GM12878 (cell line): ENCODE data around the gene OR2H1. TPM values are rescaled to one million over a fixed set of nuclear protein-coding genes. Genes with fewer than 3 reads are reported as not detected.

Experiments
- ATAC-seq: fragments of 200-7000 bp; cut with Tn5 transposase; 3 replicates; pipeline ENCODE4 v1.9.1; 2020; ENCODE audit warnings: mild to moderate bottlenecking, moderate library complexity
- BruUV-seq: library from RNA; stranded (reverse); fragments of 400-500 nt; replicated peaks from 2 replicates; lab custom pipeline; 2021; lab: Mats Ljungman, UMichigan
- CTCF ChIA-PET: fragments of 300-600 bp; sonication (Branson Sonifier 250); formaldehyde crosslinking; extraction: SDS; loops from one replicate; lab custom pipeline; 2021; ENCODE audit warnings: inconsistent platforms; lab: Yijun Ruan, JAX
- POLR2A ChIA-PET: fragments of 350-600 bp; formaldehyde crosslinking; extraction: SDS; loops from one replicate; lab custom pipeline; 2021; ENCODE audit warnings: inconsistent platforms; lab: Charles Lee
- RAD21 ChIA-PET: fragments of 300-600 bp; sonication (Branson Sonifier 250); formaldehyde crosslinking; loops from one replicate; lab custom pipeline; 2023; ENCODE audit warnings: antibody characterized with exemption; ENCODE audit not compliant: unreplicated experiment; lab: Charles Lee
- SMC1A ChIA-PET: fragments of 300-600 bp; sonication (Branson Sonifier 250); formaldehyde crosslinking; loops from one replicate; lab custom pipeline; 2023; ENCODE audit not compliant: unreplicated experiment, uncharacterized antibody; lab: Charles Lee
- DNase-seq: peaks from one replicate; pipeline ENCODE4 v3.0.0-alpha.2; 2011; ENCODE audit warnings: low read depth, low spot score
- FAIRE-seq: peaks from 3 replicates; lab custom pipeline; 2011; peaks lifted over from hg19 to GRCh38; lab: Jason Lieb, UNC
- H2AFZ ChIP-seq: 2 replicates; pipeline ENCODE4 v1.6.0; 2011; ENCODE audit warnings: low read depth, low read length, control low read depth; ENCODE audit not compliant: control insufficient read depth
- H3K27ac ChIP-seq: 2 replicates; pipeline ENCODE4 v1.5.1; 2011; ENCODE audit warnings: control low read depth; ENCODE audit not compliant: control insufficient read depth, insufficient read depth
- H3K27me3 ChIP-seq, 2 experiments: replicated peaks in 1 of 2; 2 replicates each; pipeline versions ENCODE4 v1.6.0 to v1.6.1; 2011; ENCODE audit warnings: low read length in 1 of 2; ENCODE audit not compliant: control insufficient read depth in 2 of 2, insufficient read depth in 2 of 2
- H3K36me3 ChIP-seq, 2 experiments: 2 replicates each; pipeline ENCODE4 v1.5.1; 2011; ENCODE audit warnings: low read length in 1 of 2; ENCODE audit not compliant: control insufficient read depth in 2 of 2, insufficient read depth in 2 of 2
- H3K4me1 ChIP-seq: 2 replicates; pipeline ENCODE4 v1.6.1; 2011; ENCODE audit warnings: mild to moderate bottlenecking, low read length, moderate library complexity, mixed read lengths; ENCODE audit not compliant: control insufficient read depth, insufficient read depth
- H3K4me2 ChIP-seq: 2 replicates; pipeline ENCODE4 v1.6.0; 2011; ENCODE audit warnings: control low read depth; ENCODE audit not compliant: control insufficient read depth, insufficient read depth
- H3K4me3 ChIP-seq: fragments of 200-600 bp; sonication (generic); 2 replicates; pipeline ENCODE4 v1.5.1; 2016
- H3K79me2 ChIP-seq: 2 replicates; pipeline ENCODE4 v1.6.0; 2011; ENCODE audit warnings: low read length; ENCODE audit not compliant: control insufficient read depth, insufficient read depth
- H3K9ac ChIP-seq: 2 replicates; pipeline ENCODE4 v1.8.0; 2011; ENCODE audit warnings: low read length, control low read depth, mixed read lengths; ENCODE audit not compliant: control insufficient read depth, insufficient read depth
- H3K9me3 ChIP-seq: replicated peaks from 3 replicates; pipeline ENCODE4 v1.5.1; 2011; ENCODE audit warnings: mild to moderate bottlenecking, low read length; ENCODE audit not compliant: control insufficient read depth, insufficient read depth
- H4K20me1 ChIP-seq: 2 replicates; pipeline ENCODE4 v1.6.0; 2011; ENCODE audit not compliant: control insufficient read depth, insufficient read depth
- ELK1 ChIP-seq: IDR thresholded peaks from 2 replicates; pipeline ENCODE4 v1.6.1; 2012; ENCODE audit warnings: low read depth, low read length, improper control_type of control experiment
- GABPA ChIP-seq: IDR thresholded peaks from 2 replicates; pipeline ENCODE4 v1.6.1; 2014; ENCODE audit warnings: antibody characterized with exemption, low read depth, mild to moderate bottlenecking, inconsistent platforms
- KLF5 ChIP-seq: fragments of 450-650 bp; IDR thresholded peaks from 2 replicates; pipeline ENCODE4 v1.6.1; 2014; ENCODE audit warnings: mild to moderate bottlenecking; ENCODE audit not compliant: partially characterized antibody
- MTA3 ChIP-seq: IDR thresholded peaks from 2 replicates; pipeline ENCODE4 v1.6.1; 2012; ENCODE audit warnings: low read length, inconsistent platforms, borderline replicate concordance
- PAX5 ChIP-seq: IDR thresholded peaks from 2 replicates; pipeline ENCODE4 v1.6.1; 2011; ENCODE audit warnings: low read depth, low read length, borderline replicate concordance
- PKNOX1 ChIP-seq: fragments of 450-650 bp; IDR thresholded peaks from 2 replicates; pipeline ENCODE4 v1.6.1; 2016; ENCODE audit warnings: mild to moderate bottlenecking
- STAT3 ChIP-seq: IDR thresholded peaks from 2 replicates; pipeline ENCODE4 v1.6.1; 2011; ENCODE audit warnings: low read depth, low read length, improper control_type of control experiment
- TCF12 ChIP-seq: IDR thresholded peaks from 2 replicates; pipeline ENCODE4 v1.6.1; 2011; ENCODE audit warnings: low read depth, mild to moderate bottlenecking, low read length
- WGBS: methylation state at CpG from one replicate; pipeline ENCODE4 v1.1.6; 2016; ENCODE audit warnings: low lambda C conversion rate; ENCODE audit not compliant: insufficient replicate concordance, insufficient coverage; ENCODE audit errors: missing lambda C conversion rate; 5-methylcytosine and 5-hydroxymethylcytosine counted together
- in situ Hi-C: fragments of 300-500 bp; cut with MboI; formaldehyde crosslinking; loops from 9 replicates; pipeline ENCODE4 v1.14.3; 2018; ENCODE audit warnings: mixed read lengths
- intact Hi-C: fragments of 100-400 bp; cut with micrococcal nuclease; formaldehyde crosslinking; loops from one replicate; pipeline ENCODE4 v1.14.2; 2022; ENCODE audit not compliant: unreplicated experiment
- polyA plus RNA-seq, 11 experiments: library from polyadenylated mRNA; depleted of rRNA in 4 of 11; unstranded in 6 of 11; stranded (reverse) in 5 of 11; fragments of >200 nt; fragmentation: Nextera tagmentation in 4 of 11; fragmentation: Illumina TruSeq in 1 of 11; extraction: Ambion mirVana in 4 of 11; extraction: Trizol in 1 of 11; gene quantifications; 1 replicate in 1 of 11; 2 replicates in 10 of 11; pipeline versions ENCODE4 v1.2.1 to v1.2.3, GENCODE V29; 2011 to 2016; ENCODE audit warnings: inconsistent platforms in 2 of 11, missing spikeins in 2 of 11, low read depth in 1 of 11
- total RNA-seq, 4 experiments: library from RNA; depleted of rRNA in 3 of 4; stranded (reverse); fragments of >200 nt in 3 of 4; fragmentation: Illumina TruSeq in 1 of 4; extraction: Trizol in 1 of 4; gene quantifications; 2 replicates each; pipeline versions ENCODE4 v1.2.1 to v1.2.3, GENCODE V29; 2013 to 2021

The OR2H1 gene
- total and polyA plus RNA-seq, 10 of the 15 experiments (the other 5 are each of a cell fraction or from before 2014, with no cell fraction given), result not detected

- Histone ChIP-seq H4K20me1 (no peaks in the 10 kb centered on the region), H3K36me3 (no peaks in the 10 kb centered on the region), H3K4me2 (no peak overlapping the region), H3K9ac (no peak overlapping the region), H3K4me3 (no peak overlapping the region), H3K4me1 (no peaks in the 10 kb centered on the region), H3K9me3 (no peaks in the 10 kb centered on the region), H3K79me2 (no peaks in the 10 kb centered on the region), H3K27me3 (no peaks in the 10 kb centered on the region; a peak in 1 of 4 replicates), H3K27ac (no peak overlapping the region), H2AFZ (no peak overlapping the region)
- WGBS, result 14% methylated on average over 3 of the region's 3 CpGs
- CTCF ChIA-PET, result no interaction called here
- no peak for ATAC-seq
- TF ChIP-seq PKNOX1, result no peak
- no peak for TF ChIP-seq GABPA
- TF ChIP-seq KLF5, result no peak
- no peak for TF ChIP-seq ELK1
- no peak for TF ChIP-seq MTA3
- SMC1A ChIA-PET, result interaction anchor here (1.4 kb wide), 1 partner anchor 12 kb away, joined by 3 read pairs; no protein-coding TSS in a partner anchor
- POLR2A ChIA-PET, result no interaction called here
- RAD21 ChIA-PET, result no interaction called here
- no TSS peak for BruUV-seq
- intact Hi-C loops, result no loop called here
- in situ Hi-C loops, result no loop called here
- DNase-seq, result no peak
- FAIRE-seq, result no peak
These were observed 26.2 kb downstream of the OR2H1 start for GRCh38 chr6:29483186-29483585.

GRCh38 chr6:29483735-29484134, 26.8 kb downstream of the OR2H1 start:
- no peak overlapping the region for H3K4me2 ChIP-seq
- H3K79me2 ChIP-seq, result no peaks in the 10 kb centered on the region
- in situ Hi-C loops (no loop called here), intact Hi-C loops (no loop called here)
- ChIA-PET RAD21 (no interaction called here), CTCF (no interaction called here), POLR2A (no interaction called here), SMC1A (interaction anchor here (1.4 kb wide), 1 partner anchor 11 kb away, joined by 3 read pairs; no protein-coding TSS in a partner anchor)
- no peak overlapping the region for H3K4me3 ChIP-seq
- H3K9me3 ChIP-seq, result no peaks in the 10 kb centered on the region
- FAIRE-seq (no peak), DNase-seq (no peak), ATAC-seq (no peak)
- TF ChIP-seq TCF12, result no peak
- no peak for TF ChIP-seq PAX5
- no peak for TF ChIP-seq STAT3
- no peaks in the 10 kb centered on the region for H3K4me1 ChIP-seq
- no peak overlapping the region for H3K27ac ChIP-seq
- no peak overlapping the region for H2AFZ ChIP-seq
- WGBS, result 0% methylated on average over 1 of the region's 1 CpG
- no TSS peak for BruUV-seq
- no peaks in the 10 kb centered on the region; a peak in 1 of 4 replicates for H3K27me3 ChIP-seq
- no peaks in the 10 kb centered on the region for H3K36me3 ChIP-seq
- no peak overlapping the region for H3K9ac ChIP-seq
- H4K20me1 ChIP-seq, result no peaks in the 10 kb centered on the region
